NT2/D1 (cell line): ENCODE results near the gene RAI1.

Source experiments
- SUZ12 ChIP-seq: IDR thresholded peaks from 2 replicates; pipeline ENCODE4 v1.6.1; 2011; ENCODE audit not compliant: insufficient read length, insufficient read depth; ENCODE audit errors: extremely low read depth
- YY1 ChIP-seq: IDR thresholded peaks from 2 replicates; pipeline ENCODE4 v1.6.1; 2011; ENCODE audit not compliant: insufficient read length, insufficient read depth
- ZNF274 ChIP-seq: IDR thresholded peaks from 2 replicates; pipeline ENCODE4 v1.6.1; 2011; ENCODE audit warnings: mild to moderate bottlenecking, low read depth, low read length

DNA sequence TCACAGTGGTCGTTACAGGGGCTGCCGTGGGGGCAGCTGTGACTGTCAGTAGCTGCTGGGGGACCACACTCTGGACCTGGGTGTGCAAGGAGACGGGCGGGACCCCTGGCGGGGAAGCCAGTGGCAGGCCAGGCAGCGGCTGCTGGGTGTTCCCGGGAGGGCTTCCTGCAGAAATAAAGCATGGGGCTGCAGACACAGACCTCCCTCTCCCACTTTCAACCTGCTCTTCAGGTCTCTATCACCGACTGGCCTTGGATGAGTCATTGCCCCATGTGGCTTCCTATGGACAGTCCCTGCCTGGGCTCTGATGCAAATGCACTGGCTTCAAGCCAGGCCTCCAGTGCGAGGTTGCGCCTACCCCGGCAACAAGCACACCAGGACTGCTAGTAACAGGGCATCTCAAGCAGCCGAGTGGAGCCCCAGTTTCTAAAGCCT lies 138.3 kb downstream of the RAI1 start:
- TF ChIP-seq YY1 (no peak), SUZ12 (no peak), ZNF274 (no peak)
